ENCODE data around the gene KLHL10.

DNA sequence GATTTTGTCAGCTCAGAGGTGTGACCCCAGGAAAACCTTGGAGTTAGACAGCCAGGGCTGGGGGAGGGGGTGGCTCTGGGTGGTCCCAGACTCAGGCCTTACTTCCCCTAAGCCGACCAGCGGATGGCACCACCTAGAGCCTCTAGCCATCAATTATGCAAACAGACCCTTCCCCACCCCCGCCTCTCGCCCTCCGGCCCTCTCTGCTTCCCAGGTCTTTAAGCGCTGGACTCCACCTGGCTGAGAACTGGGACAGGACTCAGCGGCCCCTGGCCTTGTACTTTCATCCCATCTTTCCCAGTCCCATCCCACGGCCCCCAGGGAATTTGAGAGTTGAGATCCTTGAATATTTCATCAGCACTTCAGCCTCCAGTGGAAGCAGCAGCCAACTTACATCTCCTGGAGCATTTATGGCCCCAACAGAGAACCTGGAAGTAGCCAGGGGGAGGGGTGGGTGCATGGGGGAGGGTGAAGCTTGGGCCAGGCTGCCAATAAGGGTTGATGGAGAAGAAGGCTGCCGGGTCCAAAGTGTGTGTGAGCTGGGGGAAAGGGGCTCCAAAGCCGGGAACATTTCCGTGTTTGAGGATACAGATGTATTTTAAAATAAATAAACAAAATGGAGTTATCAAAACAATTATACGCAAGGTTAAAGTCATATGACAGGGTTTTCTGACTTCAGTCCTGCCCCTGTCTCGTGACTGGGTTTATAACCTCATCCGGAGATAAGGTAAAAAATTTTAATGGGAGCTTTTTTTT lies 43.7 kb upstream of the KLHL10 start:
- TF ChIP-seq, protein P1, sequence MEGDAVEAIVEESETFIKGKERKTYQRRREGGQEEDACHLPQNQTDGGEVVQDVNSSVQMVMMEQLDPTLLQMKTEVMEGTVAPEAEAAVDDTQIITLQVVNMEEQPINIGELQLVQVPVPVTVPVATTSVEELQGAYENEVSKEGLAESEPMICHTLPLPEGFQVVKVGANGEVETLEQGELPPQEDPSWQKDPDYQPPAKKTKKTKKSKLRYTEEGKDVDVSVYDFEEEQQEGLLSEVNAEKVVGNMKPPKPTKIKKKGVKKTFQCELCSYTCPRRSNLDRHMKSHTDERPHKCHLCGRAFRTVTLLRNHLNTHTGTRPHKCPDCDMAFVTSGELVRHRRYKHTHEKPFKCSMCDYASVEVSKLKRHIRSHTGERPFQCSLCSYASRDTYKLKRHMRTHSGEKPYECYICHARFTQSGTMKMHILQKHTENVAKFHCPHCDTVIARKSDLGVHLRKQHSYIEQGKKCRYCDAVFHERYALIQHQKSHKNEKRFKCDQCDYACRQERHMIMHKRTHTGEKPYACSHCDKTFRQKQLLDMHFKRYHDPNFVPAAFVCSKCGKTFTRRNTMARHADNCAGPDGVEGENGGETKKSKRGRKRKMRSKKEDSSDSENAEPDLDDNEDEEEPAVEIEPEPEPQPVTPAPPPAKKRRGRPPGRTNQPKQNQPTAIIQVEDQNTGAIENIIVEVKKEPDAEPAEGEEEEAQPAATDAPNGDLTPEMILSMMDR (conservative IDR thresholded peaks at IDR 0.05; ENCODE audit: low read depth, low read length), result no peak
- no peak for TF ChIP-seq EZH2phosphoT487 (IDR thresholded peaks at IDR 0.05; ENCODE audit: borderline replicate concordance, low read length)

All from PC-3 (cell line).